HL-60 (cell line): Measurements from ENCODE around the gene MALSU1.
A peak's percentile ranks its signal among the peaks of the same experiment; 100 is the strongest.
"Not testable (repeated sequence)": the region's sequence is repeated elsewhere in the genome, so short reads cannot be mapped to it uniquely, and the experiment has no call there.

Experiments used
- DNase-seq, 2 experiments: peaks; one replicate each; pipeline ENCODE4 v3.0.0-alpha.2; 2010 to 2020; ENCODE audit warnings: low read depth in 1 of 2, low spot score in 1 of 2
- H3K27ac ChIP-seq: fragments of 250-450 bp; sonication (Bioruptor Pico); replicated peaks from 2 replicates; pipeline ENCODE4 v1.5.1; 2020; ENCODE audit warnings: mild to moderate bottlenecking, moderate library complexity
- H3K27me3 ChIP-seq: fragments of 250-450 bp; sonication (Bioruptor Pico); 2 replicates; pipeline ENCODE4 v1.5.1; 2021; ENCODE audit warnings: mild to moderate bottlenecking, moderate library complexity; ENCODE audit not compliant: insufficient read depth, poor library complexity, severe bottlenecking
- H3K4me3 ChIP-seq: replicated peaks from 2 replicates; pipeline ENCODE4 v1.5.1; 2011; ENCODE audit warnings: mild to moderate bottlenecking, control low read depth, low read length; ENCODE audit not compliant: insufficient read depth
- GABPA ChIP-seq: IDR thresholded peaks from 2 replicates; pipeline ENCODE4 v1.6.1; 2012; ENCODE audit warnings: low read depth
- POLR2AphosphoS5 ChIP-seq: IDR thresholded peaks from 2 replicates; pipeline ENCODE4 v1.6.1; 2012; ENCODE audit warnings: low read depth
- SPI1 ChIP-seq: IDR thresholded peaks from 2 replicates; pipeline ENCODE4 v1.6.1; 2012; ENCODE audit warnings: low read depth, mild to moderate bottlenecking, borderline replicate concordance
- TF ChIP-seq, protein P1 (sequence below): IDR thresholded peaks from one replicate; pipeline ENCODE4 v1.5.1; 2011; ENCODE audit warnings: low read length, control low read depth, inconsistent platforms; ENCODE audit not compliant: insufficient read depth
- TF ChIP-seq, protein P2 (sequence below): IDR thresholded peaks from 2 replicates; pipeline ENCODE4 v1.6.1; 2012; ENCODE audit warnings: low read depth; ENCODE audit not compliant: insufficient replicate concordance

Gene MALSU1

DNA sequence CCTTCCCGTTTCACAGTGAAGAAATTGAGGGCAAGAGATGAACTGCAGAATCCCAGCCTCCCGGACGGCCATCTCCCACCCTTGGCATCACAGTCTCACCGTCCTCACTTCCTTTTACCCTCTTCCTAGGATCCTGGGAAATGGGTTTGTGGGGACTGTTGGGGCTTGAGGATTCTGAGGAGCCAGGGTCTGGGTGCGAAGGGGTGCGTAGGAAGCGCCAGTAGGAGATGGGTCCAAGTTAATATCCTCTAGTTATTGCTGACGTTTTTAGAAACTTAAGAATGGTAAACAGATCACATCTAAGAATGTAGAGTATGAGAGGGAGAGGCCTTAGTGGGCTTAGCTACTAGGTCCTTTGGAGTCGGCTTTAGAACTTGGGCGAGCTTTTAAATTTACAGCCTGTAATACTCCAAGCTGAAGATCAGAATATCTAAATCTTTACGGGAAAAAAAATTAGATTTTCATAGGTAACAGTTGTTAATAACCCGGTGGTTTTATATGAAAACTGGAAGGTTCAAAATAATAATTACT, 696 bp downstream of the MALSU1 start:
- TF ChIP-seq POLR2AphosphoS5: no peak
- TF ChIP-seq SPI1: no peak
- TF ChIP-seq, protein P1, sequence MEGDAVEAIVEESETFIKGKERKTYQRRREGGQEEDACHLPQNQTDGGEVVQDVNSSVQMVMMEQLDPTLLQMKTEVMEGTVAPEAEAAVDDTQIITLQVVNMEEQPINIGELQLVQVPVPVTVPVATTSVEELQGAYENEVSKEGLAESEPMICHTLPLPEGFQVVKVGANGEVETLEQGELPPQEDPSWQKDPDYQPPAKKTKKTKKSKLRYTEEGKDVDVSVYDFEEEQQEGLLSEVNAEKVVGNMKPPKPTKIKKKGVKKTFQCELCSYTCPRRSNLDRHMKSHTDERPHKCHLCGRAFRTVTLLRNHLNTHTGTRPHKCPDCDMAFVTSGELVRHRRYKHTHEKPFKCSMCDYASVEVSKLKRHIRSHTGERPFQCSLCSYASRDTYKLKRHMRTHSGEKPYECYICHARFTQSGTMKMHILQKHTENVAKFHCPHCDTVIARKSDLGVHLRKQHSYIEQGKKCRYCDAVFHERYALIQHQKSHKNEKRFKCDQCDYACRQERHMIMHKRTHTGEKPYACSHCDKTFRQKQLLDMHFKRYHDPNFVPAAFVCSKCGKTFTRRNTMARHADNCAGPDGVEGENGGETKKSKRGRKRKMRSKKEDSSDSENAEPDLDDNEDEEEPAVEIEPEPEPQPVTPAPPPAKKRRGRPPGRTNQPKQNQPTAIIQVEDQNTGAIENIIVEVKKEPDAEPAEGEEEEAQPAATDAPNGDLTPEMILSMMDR: no peak
- TF ChIP-seq, protein P2, sequence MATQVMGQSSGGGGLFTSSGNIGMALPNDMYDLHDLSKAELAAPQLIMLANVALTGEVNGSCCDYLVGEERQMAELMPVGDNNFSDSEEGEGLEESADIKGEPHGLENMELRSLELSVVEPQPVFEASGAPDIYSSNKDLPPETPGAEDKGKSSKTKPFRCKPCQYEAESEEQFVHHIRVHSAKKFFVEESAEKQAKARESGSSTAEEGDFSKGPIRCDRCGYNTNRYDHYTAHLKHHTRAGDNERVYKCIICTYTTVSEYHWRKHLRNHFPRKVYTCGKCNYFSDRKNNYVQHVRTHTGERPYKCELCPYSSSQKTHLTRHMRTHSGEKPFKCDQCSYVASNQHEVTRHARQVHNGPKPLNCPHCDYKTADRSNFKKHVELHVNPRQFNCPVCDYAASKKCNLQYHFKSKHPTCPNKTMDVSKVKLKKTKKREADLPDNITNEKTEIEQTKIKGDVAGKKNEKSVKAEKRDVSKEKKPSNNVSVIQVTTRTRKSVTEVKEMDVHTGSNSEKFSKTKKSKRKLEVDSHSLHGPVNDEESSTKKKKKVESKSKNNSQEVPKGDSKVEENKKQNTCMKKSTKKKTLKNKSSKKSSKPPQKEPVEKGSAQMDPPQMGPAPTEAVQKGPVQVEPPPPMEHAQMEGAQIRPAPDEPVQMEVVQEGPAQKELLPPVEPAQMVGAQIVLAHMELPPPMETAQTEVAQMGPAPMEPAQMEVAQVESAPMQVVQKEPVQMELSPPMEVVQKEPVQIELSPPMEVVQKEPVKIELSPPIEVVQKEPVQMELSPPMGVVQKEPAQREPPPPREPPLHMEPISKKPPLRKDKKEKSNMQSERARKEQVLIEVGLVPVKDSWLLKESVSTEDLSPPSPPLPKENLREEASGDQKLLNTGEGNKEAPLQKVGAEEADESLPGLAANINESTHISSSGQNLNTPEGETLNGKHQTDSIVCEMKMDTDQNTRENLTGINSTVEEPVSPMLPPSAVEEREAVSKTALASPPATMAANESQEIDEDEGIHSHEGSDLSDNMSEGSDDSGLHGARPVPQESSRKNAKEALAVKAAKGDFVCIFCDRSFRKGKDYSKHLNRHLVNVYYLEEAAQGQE: no peak
- TF ChIP-seq GABPA: no peak
- peak in 1 of 2 experiments; percentile 17 for DNase-seq
- Histone ChIP-seq H3K4me3 (peak overlapping the region; percentile 99), H3K27me3 (no peaks in the 10 kb centered on the region), H3K27ac (peak overlapping the region; percentile 80)

DNA sequence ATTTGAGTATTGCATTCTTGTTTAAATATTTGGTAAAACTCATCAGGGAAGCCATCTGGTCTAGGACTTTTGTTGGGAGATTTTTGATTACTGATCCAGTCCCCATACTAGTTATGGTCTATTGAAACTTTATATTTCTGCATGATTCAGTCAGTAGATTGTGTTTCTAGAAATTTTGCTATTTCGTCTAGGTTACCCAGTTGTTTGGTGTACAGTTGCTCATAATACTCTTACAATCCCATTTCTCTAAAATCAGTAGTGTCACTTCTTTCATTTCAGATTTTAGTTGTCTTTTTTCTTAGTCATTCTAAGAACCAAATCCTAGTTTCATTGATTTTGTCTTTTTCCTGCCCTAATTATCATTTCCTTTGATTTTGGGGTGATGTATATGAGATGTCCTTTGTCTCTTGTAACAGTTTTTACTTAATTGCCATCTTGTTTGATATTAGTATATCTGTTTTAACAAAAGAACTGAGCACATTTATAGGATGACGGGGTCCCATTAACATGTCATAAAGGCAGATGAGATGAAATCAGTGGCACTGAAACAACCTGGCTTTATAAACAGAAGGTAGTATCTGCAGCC, 7.9 kb downstream of the MALSU1 start:
- H3K4me3 ChIP-seq: no peak overlapping the region
- no peaks in the 10 kb centered on the region for H3K27me3 ChIP-seq
- TF ChIP-seq SPI1 (no peak), GABPA (no peak)
- TF ChIP-seq, protein P1: no peak
- no peak overlapping the region for H3K27ac ChIP-seq
- no peak for DNase-seq

DNA sequence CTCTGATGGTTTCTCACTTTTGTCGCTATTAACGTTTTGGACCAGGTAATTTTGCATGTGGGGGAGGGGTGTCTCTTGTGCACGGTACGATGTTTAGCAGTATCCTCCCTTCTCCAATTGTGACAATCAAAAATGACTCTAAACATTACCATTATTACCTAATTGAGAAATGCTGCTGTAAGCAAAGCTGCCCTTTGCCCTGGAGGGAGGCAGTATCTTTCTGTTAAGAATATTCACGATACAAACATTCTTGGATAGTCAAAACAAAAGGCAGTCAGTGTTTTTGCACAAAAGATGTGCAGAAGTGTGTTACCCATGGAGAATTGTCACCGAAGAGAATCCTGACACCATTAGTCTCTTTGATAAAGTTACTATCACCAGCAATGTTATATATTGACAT, 9.6 kb downstream of the MALSU1 start:
- no peak for DNase-seq
- H3K27me3 ChIP-seq: no peaks in the 10 kb centered on the region
- TF ChIP-seq POLR2AphosphoS5: no peak
- TF ChIP-seq, protein P1: no peak
- no peak overlapping the region for H3K27ac ChIP-seq
- H3K4me3 ChIP-seq: no peak overlapping the region

DNA sequence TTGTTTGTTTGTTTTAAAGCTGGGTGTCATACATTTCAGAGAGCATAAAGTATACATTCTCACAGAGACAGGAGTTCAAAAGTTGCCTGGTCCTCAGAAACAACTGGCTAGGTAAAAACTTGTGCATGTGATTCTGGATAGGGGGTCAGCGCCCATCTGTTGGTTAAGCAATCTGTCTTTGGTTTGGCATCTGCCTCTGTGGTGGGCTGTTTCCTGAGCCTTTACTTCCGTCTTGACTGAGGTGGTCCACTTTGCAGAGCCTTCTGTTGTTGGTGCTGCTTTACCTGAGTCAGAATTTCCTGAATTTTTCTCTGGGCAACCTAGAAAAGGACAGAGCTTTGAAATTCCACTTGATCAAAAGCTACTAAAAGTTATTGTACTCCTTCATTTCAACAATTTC, 13.0 kb downstream of the MALSU1 start:
- not testable (repeated sequence) for H3K4me3 ChIP-seq, H3K27ac ChIP-seq, H3K27me3 ChIP-seq, DNase-seq

DNA sequence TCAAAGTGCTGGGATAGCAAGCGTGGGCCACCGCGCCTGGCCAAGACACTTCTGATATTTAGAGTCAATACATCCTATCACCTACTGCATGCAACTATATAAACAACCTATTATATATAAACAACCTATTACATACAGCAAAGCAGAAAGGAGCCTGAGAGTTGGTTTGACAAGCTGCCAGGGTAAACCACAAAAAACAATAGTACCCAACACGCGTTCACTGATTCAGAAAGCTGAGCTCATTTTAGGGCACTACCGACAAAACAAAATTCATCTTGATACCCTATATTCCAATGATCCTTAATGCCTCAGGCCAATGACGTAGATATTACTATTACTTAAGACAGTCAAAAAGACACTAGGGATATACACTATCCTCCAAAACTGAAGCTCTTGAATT, 16.2 kb downstream of the MALSU1 start:
- Histone ChIP-seq H3K27ac (no peak overlapping the region), H3K4me3 (no peak overlapping the region), H3K27me3 (no peaks in the 10 kb centered on the region)
- TF ChIP-seq POLR2AphosphoS5: no peak
- TF ChIP-seq, protein P2: no peak
- TF ChIP-seq, protein P1: no peak
- TF ChIP-seq SPI1: no peak
- no peak for TF ChIP-seq GABPA
- no peak for DNase-seq
